SJCRH30 (cell line): ENCODE data around the gene MBIP. TPM values are rescaled to one million over a fixed set of nuclear protein-coding genes. Genes with fewer than 3 reads are reported as not detected.

Source experiments
- DNase-seq, 2 experiments: peaks; one replicate each; pipeline ENCODE4 v3.0.0-alpha.2; 2015 to 2020
- H3K27ac ChIP-seq: fragments of 250-450 bp; sonication (Bioruptor Pico); 2 replicates; pipeline ENCODE4 v1.5.1; 2020; ENCODE audit warnings: mild to moderate bottlenecking, moderate library complexity
- H3K27me3 ChIP-seq: fragments of 250-450 bp; sonication (Bioruptor Pico); 2 replicates; pipeline ENCODE4 v1.5.1; 2020; ENCODE audit warnings: mild to moderate bottlenecking, moderate library complexity
- H3K36me3 ChIP-seq: fragments of 250-450 bp; sonication (Bioruptor Pico); 2 replicates; pipeline ENCODE4 v1.5.1; 2020; ENCODE audit warnings: mild to moderate bottlenecking, moderate library complexity
- H3K4me1 ChIP-seq: fragments of 250-450 bp; sonication (Bioruptor Pico); 2 replicates; pipeline ENCODE4 v1.5.1; 2020; ENCODE audit warnings: mild to moderate bottlenecking, moderate library complexity
- H3K4me3 ChIP-seq: fragments of 250-450 bp; sonication (Bioruptor Pico); 2 replicates; pipeline ENCODE4 v1.5.1; 2020; ENCODE audit warnings: mild to moderate bottlenecking, moderate library complexity
- H3K9me3 ChIP-seq: fragments of 250-450 bp; sonication (Bioruptor Pico); replicated peaks from 2 replicates; pipeline ENCODE4 v1.5.1; 2020; ENCODE audit warnings: mild to moderate bottlenecking, moderate library complexity
- total RNA-seq: library from RNA; depleted of rRNA; stranded (reverse); fragments of >200 nt; shearing (Covaris generic); gene quantifications from 2 replicates; pipeline ENCODE4 v1.2.3, GENCODE V29; 2014; rRNA removed

The MBIP gene
- total RNA-seq, 1 experiment from 2014 or later, result 28.2 TPM

DNA sequence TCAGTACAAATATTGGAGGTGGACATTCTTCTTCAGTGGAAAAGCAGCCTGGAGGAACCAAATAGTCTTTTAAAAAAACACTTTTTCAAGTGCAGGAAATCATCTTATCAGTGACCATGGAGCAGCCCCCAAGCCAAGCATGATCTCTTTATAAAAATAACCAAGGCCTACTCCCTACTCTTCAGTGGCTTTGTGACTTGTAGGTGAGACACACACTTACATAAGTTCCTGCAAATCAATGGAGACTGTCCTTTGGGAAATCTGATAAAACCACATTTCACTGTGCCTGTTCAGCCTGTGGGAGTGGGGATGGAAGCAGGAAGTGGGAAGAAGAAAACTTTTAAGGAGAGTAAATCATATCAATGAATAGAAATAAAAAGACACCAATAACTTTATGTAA lies 56.3 kb downstream of the MBIP start:
- peaks cover 5% of the 10 kb centered on the region; the same call in 1 of the 2 replicates for H3K27me3 ChIP-seq
- no peaks in the 10 kb centered on the region for H3K36me3 ChIP-seq
- no peak for DNase-seq
- no peak overlapping the region for H3K4me3 ChIP-seq
- H3K4me1 ChIP-seq, result no peaks in the 10 kb centered on the region
- no peak overlapping the region for H3K27ac ChIP-seq
- no peaks in the 10 kb centered on the region for H3K9me3 ChIP-seq

DNA sequence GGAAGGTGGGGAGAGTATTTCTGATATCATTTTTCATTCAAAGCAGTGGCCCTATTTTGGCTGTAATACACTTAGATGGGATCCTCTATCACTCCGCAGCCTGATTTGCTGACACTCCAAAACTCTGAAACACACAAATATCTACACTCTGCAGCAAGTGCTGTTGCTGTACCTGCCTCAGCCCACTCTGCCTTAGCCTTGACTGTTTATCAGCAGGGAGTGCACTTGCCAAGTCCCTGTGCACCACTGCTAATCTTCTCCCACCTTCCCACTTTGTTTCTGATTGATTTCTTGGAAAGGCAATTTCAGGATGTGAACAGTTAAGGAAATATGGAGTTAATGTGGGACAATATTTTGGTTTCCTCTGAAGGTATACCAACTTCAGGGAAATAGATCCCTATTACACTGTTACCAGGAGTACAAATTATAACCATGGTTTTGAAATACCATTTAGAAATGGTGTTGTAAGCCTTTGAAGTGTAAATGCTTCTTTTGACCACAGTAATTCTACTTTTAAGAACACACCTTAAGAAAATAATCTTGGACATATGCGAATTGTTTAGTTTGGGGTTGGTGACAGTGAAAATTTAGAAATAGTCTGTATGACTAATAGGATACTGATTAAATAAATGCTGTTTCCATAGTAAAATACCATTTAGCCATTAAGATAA lies 59.3 kb downstream of the MBIP start:
- Histone ChIP-seq H3K4me1 (no peaks in the 10 kb centered on the region), H3K27me3 (peaks cover 5% of the 10 kb centered on the region; the same call in 1 of the 2 replicates), H3K36me3 (no peaks in the 10 kb centered on the region), H3K9me3 (no peaks in the 10 kb centered on the region), H3K27ac (no peak overlapping the region), H3K4me3 (no peak overlapping the region)
- DNase-seq, result no peak

DNA sequence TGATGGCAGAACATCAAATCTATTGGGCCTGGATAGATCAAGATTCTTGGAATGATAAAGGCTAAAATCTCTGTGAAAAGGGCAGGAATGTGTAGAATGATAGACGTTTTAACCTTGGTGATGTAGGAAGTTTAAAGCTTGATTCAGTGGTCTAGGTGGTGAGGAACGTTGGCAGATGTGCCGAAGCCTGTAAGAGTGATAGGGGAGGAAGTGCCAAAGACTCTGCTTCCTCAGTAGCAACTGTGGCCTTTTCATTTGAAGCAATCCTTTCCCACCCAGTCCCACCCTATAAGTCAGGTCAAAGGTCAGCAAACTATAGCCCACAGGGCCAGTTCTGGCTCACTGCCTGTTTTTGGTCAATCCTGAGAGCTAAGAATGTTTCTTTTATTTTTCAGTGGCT lies 62.2 kb downstream of the MBIP start:
- no peak overlapping the region for H3K27ac ChIP-seq
- no peak overlapping the region for H3K4me3 ChIP-seq
- H3K4me1 ChIP-seq, result no peaks in the 10 kb centered on the region
- peaks cover 5% of the 10 kb centered on the region; the same call in 1 of the 2 replicates for H3K27me3 ChIP-seq
- no peaks in the 10 kb centered on the region for H3K9me3 ChIP-seq
- no peak for DNase-seq
- H3K36me3 ChIP-seq, result no peaks in the 10 kb centered on the region

GRCh38 chr14:36256126-36256801 lies 64.2 kb downstream of the MBIP start:
- no peak for DNase-seq
- H3K36me3 ChIP-seq, result no peaks in the 10 kb centered on the region
- H3K27ac ChIP-seq, result no peak overlapping the region
- H3K4me3 ChIP-seq, result no peak overlapping the region
- no peaks in the 10 kb centered on the region for H3K4me1 ChIP-seq
- no peaks in the 10 kb centered on the region; the same call in 1 of the 2 replicates for H3K27me3 ChIP-seq
- H3K9me3 ChIP-seq, result no peaks in the 10 kb centered on the region

GRCh38 chr14:36254020-36254624 lies 66.3 kb downstream of the MBIP start:
- Histone ChIP-seq H3K27ac (no peak overlapping the region), H3K9me3 (no peaks in the 10 kb centered on the region), H3K27me3 (no peaks in the 10 kb centered on the region; the same call in 1 of the 2 replicates), H3K36me3 (no peaks in the 10 kb centered on the region), H3K4me1 (no peaks in the 10 kb centered on the region), H3K4me3 (no peak overlapping the region)
- DNase-seq, result no peak

Other genes starting within 250 kb of the MBIP start
- not detected in 2 replicates for gene PTCSC3, start 143.9 kb downstream of the MBIP start, total RNA-seq
- gene NKX2-1, start 199.6 kb upstream of the MBIP start, total RNA-seq, result not detected in 2 replicates